Loucy (cell line): ENCODE results near the gene METAP1.
"Not testable (repeated sequence)": the region's sequence is repeated elsewhere in the genome, so short reads cannot be mapped to it uniquely, and the experiment has no call there.

Experiments
- H2AFZ ChIP-seq: fragments of 200-600 bp; sonication (generic); 2 replicates; pipeline ENCODE4 v1.6.0; 2016; ENCODE audit warnings: antibody characterized with exemption, mild to moderate bottlenecking, low read length, moderate library complexity
- H3F3A ChIP-seq: fragments of 200-600 bp; 2 replicates; pipeline ENCODE4 v1.6.0; 2016; ENCODE audit warnings: antibody characterized with exemption, low read depth, mild to moderate bottlenecking
- H3K27me3 ChIP-seq: fragments of 200-600 bp; sonication (generic); 2 replicates; pipeline ENCODE4 v1.6.1; 2014; ENCODE audit warnings: low read length, mild to moderate bottlenecking; ENCODE audit not compliant: insufficient read depth, poor library complexity, severe bottlenecking
- H3K36me3 ChIP-seq: fragments of 200-600 bp; sonication (generic); 2 replicates; pipeline ENCODE4 v1.6.1; 2016; ENCODE audit warnings: low read length; ENCODE audit not compliant: insufficient read depth
- H3K4me1 ChIP-seq: fragments of 200-600 bp; sonication (generic); 2 replicates; pipeline ENCODE4 v1.5.1; 2014; ENCODE audit warnings: low read length, mild to moderate bottlenecking; ENCODE audit not compliant: insufficient read depth, poor library complexity, severe bottlenecking
- H3K4me2 ChIP-seq: fragments of 200-600 bp; sonication (generic); 2 replicates; pipeline ENCODE4 v1.6.0; 2014; ENCODE audit warnings: antibody characterized with exemption, low read length, low read depth, mild to moderate bottlenecking; ENCODE audit not compliant: poor library complexity, severe bottlenecking
- H3K4me3 ChIP-seq: fragments of 200-600 bp; sonication (generic); 2 replicates; pipeline ENCODE4 v1.5.1; 2014; ENCODE audit warnings: low read length, mild to moderate bottlenecking, mixed read lengths; ENCODE audit not compliant: poor library complexity, severe bottlenecking
- H3K79me2 ChIP-seq: fragments of 200-600 bp; sonication (generic); 2 replicates; pipeline ENCODE4 v1.6.1; 2014; ENCODE audit warnings: low read length; ENCODE audit not compliant: insufficient read depth
- H3K9ac ChIP-seq: fragments of 200-600 bp; sonication (generic); 2 replicates; pipeline ENCODE4 v1.6.0; 2014; ENCODE audit warnings: mild to moderate bottlenecking, low read depth, low read length, moderate library complexity; ENCODE audit not compliant: poor library complexity, severe bottlenecking
- H3K9me2 ChIP-seq: fragments of 200-600 bp; sonication (generic); replicated peaks from 2 replicates; pipeline ENCODE4 v1.6.1; 2016; ENCODE audit warnings: low read depth, low read length, mixed read lengths
- H3K9me3 ChIP-seq: fragments of 200-600 bp; sonication (generic); 2 replicates; pipeline ENCODE4 v1.6.1; 2014; ENCODE audit warnings: mild to moderate bottlenecking, antibody characterized with exemption, low read length, low read depth; ENCODE audit not compliant: insufficient read depth
- H4K20me1 ChIP-seq: fragments of 200-600 bp; sonication (generic); 2 replicates; pipeline ENCODE4 v1.6.0; 2014; ENCODE audit warnings: antibody characterized with exemption, low read length, mild to moderate bottlenecking; ENCODE audit not compliant: insufficient read depth, poor library complexity, severe bottlenecking
- CTCF ChIP-seq: fragments of 200-600 bp; sonication (generic); conservative IDR thresholded peaks from 2 replicates; pipeline ENCODE4 v1.5.1; 2014; ENCODE audit warnings: mild to moderate bottlenecking, antibody characterized with exemption, low read length
- EZH2phosphoT487 ChIP-seq: fragments of 200-600 bp; IDR thresholded peaks from 2 replicates; pipeline ENCODE4 v1.6.1; 2018; ENCODE audit warnings: antibody characterized with exemption, mild to moderate bottlenecking, moderate library complexity, borderline replicate concordance

The METAP1 gene

GRCh38 chr4:98977557-98977956, 18.0 kb upstream of the METAP1 start:
- Histone ChIP-seq H3K9me2 (no peaks in the 10 kb centered on the region), H3K4me1 (no peaks in the 10 kb centered on the region), H4K20me1 (no peaks in the 10 kb centered on the region), H3K36me3 (no peaks in the 10 kb centered on the region), H3K4me3 (no peak overlapping the region), H3K9me3 (no peaks in the 10 kb centered on the region), H3F3A (no peaks in the 10 kb centered on the region), H3K4me2 (no peak overlapping the region), H3K27me3 (no peaks in the 10 kb centered on the region), H3K79me2 (no peaks in the 10 kb centered on the region), H2AFZ (no peak overlapping the region), H3K9ac (no peak overlapping the region)
- TF ChIP-seq EZH2phosphoT487 (no peak), CTCF (no peak)

- TF ChIP-seq CTCF (no peak), EZH2phosphoT487 (no peak)
- H2AFZ ChIP-seq = no peak overlapping the region
- no peaks in the 10 kb centered on the region for H3K79me2 ChIP-seq
- H3K27me3 ChIP-seq = no peaks in the 10 kb centered on the region
- H3K4me1 ChIP-seq = no peaks in the 10 kb centered on the region
- no peak overlapping the region for H3K4me2 ChIP-seq
- H3F3A ChIP-seq = no peaks in the 10 kb centered on the region; the same call in 1 of the 2 replicates
- no peak overlapping the region for H3K9ac ChIP-seq
- H4K20me1 ChIP-seq = no peaks in the 10 kb centered on the region
- H3K4me3 ChIP-seq = no peak overlapping the region
- no peaks in the 10 kb centered on the region for H3K9me3 ChIP-seq
- H3K9me2 ChIP-seq = no peaks in the 10 kb centered on the region
- no peaks in the 10 kb centered on the region for H3K36me3 ChIP-seq
Observed at GRCh38 chr4:98987720-98988119, 7.8 kb upstream of the METAP1 start.

GRCh38 chr4:98992835-98993234, 2.7 kb upstream of the METAP1 start:
- not testable (repeated sequence) for H3K4me2 ChIP-seq, H3K27me3 ChIP-seq, H3K36me3 ChIP-seq, H3K9me3 ChIP-seq, H3F3A ChIP-seq, H3K4me3 ChIP-seq, H2AFZ ChIP-seq, H3K9me2 ChIP-seq, H3K9ac ChIP-seq
- Histone ChIP-seq H4K20me1 (peaks cover 19% of the 10 kb centered on the region), H3K4me1 (peaks cover 21% of the 10 kb centered on the region), H3K79me2 (peaks cover 23% of the 10 kb centered on the region)

- no peak overlapping the region for H3K4me3 ChIP-seq
- TF ChIP-seq CTCF (no peak), EZH2phosphoT487 (no peak)
- H3K4me2 ChIP-seq = no peak overlapping the region
- no peak overlapping the region for H2AFZ ChIP-seq
- H3K79me2 ChIP-seq = peaks cover 30% of the 10 kb centered on the region
- H3K9ac ChIP-seq = no peak overlapping the region
- no peaks in the 10 kb centered on the region; the same call in 1 of the 2 replicates for H3F3A ChIP-seq
- H3K36me3 ChIP-seq = no peaks in the 10 kb centered on the region
- H3K9me2 ChIP-seq = no peaks in the 10 kb centered on the region
- peaks cover 26% of the 10 kb centered on the region for H3K4me1 ChIP-seq
- H3K27me3 ChIP-seq = no peaks in the 10 kb centered on the region
- no peaks in the 10 kb centered on the region for H3K9me3 ChIP-seq
- H4K20me1 ChIP-seq = peaks cover 25% of the 10 kb centered on the region
Observed at GRCh38 chr4:98993419-98994071, 2.0 kb upstream of the METAP1 start.
